ENCODE measurements around the gene TNS1. TPM values are rescaled to one million over a fixed set of nuclear protein-coding genes. Genes with fewer than 3 reads are reported as not detected.
A peak's percentile ranks its signal among the peaks of the same experiment; 100 is the strongest.

The TNS1 gene
- total RNA-seq, 3 donors from 2014 or later (not counting 1 experiment from before 2014, with no cell fraction given) = 1.1 to 3.0 (median 2.1) TPM

DNA sequence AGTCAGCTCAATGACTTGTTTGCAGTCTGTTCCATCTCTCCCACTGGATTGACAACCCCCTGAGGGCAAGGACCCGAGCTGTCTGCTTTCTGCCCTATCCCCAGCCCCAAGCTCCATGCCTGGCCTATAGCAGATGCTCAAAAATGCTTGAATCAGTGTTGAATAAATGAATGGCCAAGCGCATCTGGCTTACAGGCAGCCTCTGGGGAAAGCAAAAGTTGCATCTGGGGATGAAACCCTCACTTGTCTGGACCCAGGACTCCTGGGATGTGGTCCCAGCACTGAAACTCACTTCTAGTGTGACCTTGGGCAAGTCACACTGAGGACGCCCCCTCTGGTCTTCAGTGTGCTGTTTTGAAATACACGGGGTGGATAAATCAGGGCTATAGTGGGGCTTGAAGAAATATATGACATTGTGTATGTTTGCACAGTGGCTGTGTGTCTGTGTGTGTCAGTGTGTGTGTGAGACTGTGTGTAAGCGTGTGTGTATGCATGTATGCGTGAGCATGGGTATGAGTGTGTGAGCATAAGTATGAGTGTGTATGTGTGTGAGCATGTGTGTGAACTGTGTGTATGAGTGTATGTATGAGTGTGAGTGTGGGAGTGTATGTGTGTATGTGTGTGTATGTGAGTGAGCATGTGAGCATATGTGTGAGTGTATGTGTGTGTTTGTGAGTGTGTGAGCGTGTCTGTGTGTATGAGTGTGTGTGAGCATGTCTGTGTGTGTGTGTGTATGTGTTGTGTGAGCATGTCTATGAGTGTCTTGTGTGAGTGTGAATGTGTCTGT lies 27.8 kb upstream of the TNS1 start:
- Mint-ChIP-seq H3K4me3 (no peak overlapping the region), H3K9me3 (no peaks in the 10 kb centered on the region), H3K27ac (no peak overlapping the region), H3K4me1 (peaks cover 0 to 12% of the 10 kb centered on the region in 2 donors), H3K36me3 (no peaks in the 10 kb centered on the region), H3K27me3 (ENCODE audit: low read depth in 2 of 2) (no peaks in the 10 kb centered on the region)
- H3K4me3 ChIP-seq (ENCODE audit: low read length) = no peak overlapping the region
- intact Hi-C loops (cut with micrococcal nuclease) = no loop called here
- peak in 1 of 2 donors; percentile 7 for DNase-seq
- peaks cover 18% of the 10 kb centered on the region for H3K4me1 ChIP-seq (ENCODE audit: control insufficient read depth, insufficient read depth, low read length)
- no peaks in the 10 kb centered on the region for H3K9me3 ChIP-seq (ENCODE audit: control insufficient read depth, insufficient read depth, low read length)
- H3K36me3 ChIP-seq (ENCODE audit: control insufficient read depth, insufficient read depth, low read length) = no peaks in the 10 kb centered on the region
- H3K27me3 ChIP-seq (ENCODE audit: control insufficient read depth, insufficient read depth, low read length) = no peaks in the 10 kb centered on the region
- 90% methylated on average over 7 of the region's 7 CpGs for WGBS (ENCODE audit: insufficient coverage)
- H3K27ac ChIP-seq (ENCODE audit: low read length) = no peak overlapping the region
- TF ChIP-seq, protein P1, sequence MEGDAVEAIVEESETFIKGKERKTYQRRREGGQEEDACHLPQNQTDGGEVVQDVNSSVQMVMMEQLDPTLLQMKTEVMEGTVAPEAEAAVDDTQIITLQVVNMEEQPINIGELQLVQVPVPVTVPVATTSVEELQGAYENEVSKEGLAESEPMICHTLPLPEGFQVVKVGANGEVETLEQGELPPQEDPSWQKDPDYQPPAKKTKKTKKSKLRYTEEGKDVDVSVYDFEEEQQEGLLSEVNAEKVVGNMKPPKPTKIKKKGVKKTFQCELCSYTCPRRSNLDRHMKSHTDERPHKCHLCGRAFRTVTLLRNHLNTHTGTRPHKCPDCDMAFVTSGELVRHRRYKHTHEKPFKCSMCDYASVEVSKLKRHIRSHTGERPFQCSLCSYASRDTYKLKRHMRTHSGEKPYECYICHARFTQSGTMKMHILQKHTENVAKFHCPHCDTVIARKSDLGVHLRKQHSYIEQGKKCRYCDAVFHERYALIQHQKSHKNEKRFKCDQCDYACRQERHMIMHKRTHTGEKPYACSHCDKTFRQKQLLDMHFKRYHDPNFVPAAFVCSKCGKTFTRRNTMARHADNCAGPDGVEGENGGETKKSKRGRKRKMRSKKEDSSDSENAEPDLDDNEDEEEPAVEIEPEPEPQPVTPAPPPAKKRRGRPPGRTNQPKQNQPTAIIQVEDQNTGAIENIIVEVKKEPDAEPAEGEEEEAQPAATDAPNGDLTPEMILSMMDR (IDR thresholded peaks at IDR 0.05) = no peak
- peak in 1 of 3 donors; percentile 8 for ATAC-seq

DNA sequence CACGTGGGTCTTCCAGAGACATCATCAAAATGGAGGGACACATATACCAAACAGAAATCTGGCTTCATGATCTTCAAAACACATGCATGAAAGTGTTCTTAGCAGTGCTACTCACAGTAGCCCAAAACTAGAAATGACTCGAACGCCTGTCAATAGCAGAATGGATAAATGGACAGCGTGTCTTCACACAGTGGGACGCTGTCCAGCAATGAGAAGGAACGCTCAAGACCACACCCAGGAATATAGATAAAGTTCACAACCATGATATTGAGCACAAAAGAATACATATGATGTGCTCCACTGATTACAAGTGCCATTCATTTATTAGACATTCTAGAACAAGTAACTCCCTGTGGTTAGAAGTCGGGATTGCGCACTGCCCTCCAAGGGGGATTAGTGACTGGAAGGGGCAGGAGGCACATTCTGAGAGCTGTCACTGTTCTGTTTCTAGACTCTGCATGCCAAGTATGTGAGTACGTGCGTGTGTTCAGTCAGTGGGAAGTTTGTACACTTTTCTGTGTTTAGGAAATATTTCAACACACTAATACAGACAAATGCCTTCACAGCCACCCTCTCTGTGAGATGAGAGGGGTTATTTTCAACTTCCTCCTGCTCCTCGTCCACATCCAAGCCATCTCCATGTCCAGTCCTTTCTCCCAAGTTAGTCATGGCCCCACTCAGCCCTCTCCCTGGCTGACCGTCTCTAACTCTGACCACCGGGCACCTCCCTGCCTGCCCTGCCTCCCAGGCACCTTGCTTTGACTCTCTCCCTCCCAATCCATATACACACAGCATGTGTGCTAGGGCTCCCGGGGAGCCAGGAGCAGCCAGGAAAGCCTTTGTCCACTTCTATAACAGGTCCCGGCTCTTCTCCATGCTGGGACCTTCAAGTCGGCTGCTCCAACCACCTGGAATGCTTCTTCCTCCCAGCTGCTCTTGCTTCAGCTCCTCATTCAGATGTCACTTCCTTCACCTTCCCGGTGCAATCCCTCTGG lies 26.9 kb upstream of the TNS1 start:
- H3K36me3 ChIP-seq (ENCODE audit: control insufficient read depth, insufficient read depth, low read length) = no peaks in the 10 kb centered on the region
- H3K4me3 Mint-ChIP-seq = no peak overlapping the region
- H3K4me1 ChIP-seq (ENCODE audit: control insufficient read depth, insufficient read depth, low read length) = peaks cover 8% of the 10 kb centered on the region
- H3K27ac ChIP-seq (ENCODE audit: low read length) = no peak overlapping the region
- no peak for ATAC-seq
- WGBS (ENCODE audit: insufficient coverage) = 84% methylated on average over 15 of the region's 17 CpGs
- H3K4me3 ChIP-seq (ENCODE audit: low read length) = no peak overlapping the region
- no peak overlapping the region for H3K27ac Mint-ChIP-seq
- H3K9me3 Mint-ChIP-seq = no peaks in the 10 kb centered on the region
- H3K4me1 Mint-ChIP-seq = peaks cover 0 to 8% of the 10 kb centered on the region in 2 donors
- H3K36me3 Mint-ChIP-seq = no peaks in the 10 kb centered on the region
- DNase-seq = no peak
- no peaks in the 10 kb centered on the region for H3K27me3 ChIP-seq (ENCODE audit: control insufficient read depth, insufficient read depth, low read length)
- H3K27me3 Mint-ChIP-seq (ENCODE audit: low read depth in 2 of 2) = no peaks in the 10 kb centered on the region
- H3K9me3 ChIP-seq (ENCODE audit: control insufficient read depth, insufficient read depth, low read length) = no peaks in the 10 kb centered on the region
- TF ChIP-seq, protein P1 (IDR thresholded peaks at IDR 0.05) = no peak
- intact Hi-C loops (cut with micrococcal nuclease) = no loop called here

DNA sequence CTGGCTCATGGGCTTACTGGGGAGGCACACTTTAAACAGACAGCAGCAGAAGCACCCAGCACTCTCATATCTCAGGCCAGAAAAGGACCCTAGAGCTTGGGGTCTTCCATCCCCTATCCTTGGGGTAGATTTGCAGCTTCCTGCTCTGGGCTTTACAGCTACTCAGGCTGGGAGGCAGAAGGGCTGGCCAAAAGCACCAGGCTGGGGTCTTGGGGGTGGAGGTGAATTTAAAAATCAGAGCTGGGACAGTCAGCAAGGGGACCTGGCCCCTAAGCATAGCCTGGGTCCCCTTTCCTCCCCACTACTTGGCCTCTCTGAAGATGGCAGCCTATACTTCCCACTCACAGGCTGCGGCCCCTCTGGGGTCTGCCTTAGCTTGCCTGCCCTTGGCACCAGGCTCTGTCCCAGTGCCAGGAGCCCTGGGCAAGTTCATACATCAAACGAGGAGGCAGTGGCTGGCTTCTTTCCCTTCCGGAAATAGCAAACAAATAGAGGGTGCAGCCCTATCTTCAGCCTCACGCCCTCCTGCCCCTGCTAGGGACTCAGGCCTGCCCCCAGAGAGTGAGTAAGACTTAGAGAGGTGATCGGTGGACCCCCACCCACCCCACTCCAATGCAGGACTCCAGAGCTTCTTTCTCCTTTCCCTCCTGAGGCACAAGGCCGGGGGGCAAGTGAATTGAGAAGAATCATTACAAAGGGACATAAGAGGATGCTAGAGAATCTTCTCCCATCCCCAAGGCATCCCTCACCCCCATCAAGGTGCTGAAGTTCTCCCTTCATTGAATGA lies 26.0 kb upstream of the TNS1 start:
- H3K4me1 Mint-ChIP-seq = no peaks in the 10 kb centered on the region

More for the DNA sequence above, 26.0 kb upstream of the TNS1 start:
- TF ChIP-seq, protein P1 (IDR thresholded peaks at IDR 0.05) = no peak
- Histone ChIP-seq H3K27ac (ENCODE audit: low read length) (no peak overlapping the region), H3K4me3 (ENCODE audit: low read length) (no peak overlapping the region), H3K27me3 (ENCODE audit: control insufficient read depth, insufficient read depth, low read length) (no peaks in the 10 kb centered on the region), H3K4me1 (ENCODE audit: control insufficient read depth, insufficient read depth, low read length) (no peaks in the 10 kb centered on the region), H3K36me3 (ENCODE audit: control insufficient read depth, insufficient read depth, low read length) (no peaks in the 10 kb centered on the region), H3K9me3 (ENCODE audit: control insufficient read depth, insufficient read depth, low read length) (no peaks in the 10 kb centered on the region)
- Mint-ChIP-seq H3K4me3 (no peak overlapping the region), H3K27me3 (ENCODE audit: low read depth in 2 of 2) (no peaks in the 10 kb centered on the region), H3K9me3 (no peaks in the 10 kb centered on the region), H3K36me3 (no peaks in the 10 kb centered on the region), H3K27ac (no peak overlapping the region)
- intact Hi-C loops (cut with micrococcal nuclease) = no loop called here
- ATAC-seq (no peak), DNase-seq (peak in 1 of 2 donors; percentile 13)
- 84% methylated on average over 4 of the region's 6 CpGs for WGBS (ENCODE audit: insufficient coverage)
